ENCODE results near the gene RBM33.

- TF ChIP-seq EHMT2 (IDR thresholded peaks at IDR 0.05; ENCODE audit: borderline replicate concordance, low read depth, low read length) = no peak
- no peak for TF ChIP-seq MAX (IDR thresholded peaks at IDR 0.05)
Measured at GRCh38 chr7:155782466-155782865, 138.0 kb downstream of the RBM33 start.
